Keratinocyte (primary cell): Measurements from ENCODE around the gene GYS1. TPM values are rescaled to one million over a fixed set of nuclear protein-coding genes. Genes with fewer than 3 reads are reported as not detected.

Experiments used
- DNase-seq: peaks from one replicate; pipeline ENCODE4 v3.0.0-alpha.2; 2011; ENCODE audit warnings: low read depth, missing footprints, low spot score
- FAIRE-seq: peaks from 2 replicates; lab custom pipeline; 2011; peaks lifted over from hg19 to GRCh38; lab: Jason Lieb, UNC
- H2AFZ ChIP-seq: 2 replicates; pipeline ENCODE4 v1.6.0; 2012; ENCODE audit warnings: low read length, control low read depth, inconsistent platforms; ENCODE audit not compliant: control insufficient read depth
- H3K27ac ChIP-seq: 2 replicates; pipeline ENCODE4 v1.5.1; 2011; ENCODE audit warnings: low read length; ENCODE audit not compliant: control insufficient read depth, insufficient read depth
- H3K27me3 ChIP-seq: 3 replicates; pipeline ENCODE4 v1.6.0; 2011; ENCODE audit warnings: low read length; ENCODE audit not compliant: control insufficient read depth, insufficient read depth; ENCODE audit errors: extremely low read depth
- H3K36me3 ChIP-seq, 2 experiments: 2 replicates in 1 of 2; 3 replicates in 1 of 2; pipeline ENCODE4 v1.5.1; 2011; ENCODE audit warnings: low read length in 2 of 2, mild to moderate bottlenecking in 1 of 2; ENCODE audit not compliant: control insufficient read depth in 2 of 2, insufficient read depth in 2 of 2; ENCODE audit errors: extremely low read depth in 1 of 2
- H3K4me1 ChIP-seq: 3 replicates; pipeline ENCODE4 v1.5.1; 2011; ENCODE audit warnings: low read length; ENCODE audit not compliant: control insufficient read depth, insufficient read depth; ENCODE audit errors: extremely low read depth
- H3K4me2 ChIP-seq: 3 replicates; pipeline ENCODE4 v1.6.0; 2011; ENCODE audit warnings: low read depth, low read length; ENCODE audit not compliant: control insufficient read depth, insufficient read depth; ENCODE audit errors: extremely low read depth
- H3K4me3 ChIP-seq, 3 experiments: fragments of 200-600 bp in 1 of 3; sonication (generic) in 1 of 3; 2 replicates in 2 of 3; 3 replicates in 1 of 3; pipeline ENCODE4 v1.5.1; 2011 to 2016; ENCODE audit warnings: low read length in 3 of 3, mild to moderate bottlenecking in 3 of 3, control low read depth in 2 of 3, inconsistent platforms in 1 of 3, low read depth in 1 of 3, mixed read lengths in 1 of 3, mixed run types in 1 of 3, moderate library complexity in 1 of 3; ENCODE audit not compliant: control insufficient read depth in 2 of 3, insufficient read depth in 2 of 3; ENCODE audit errors: extremely low read depth in 1 of 3
- H3K79me2 ChIP-seq: 2 replicates; pipeline ENCODE4 v1.6.0; 2012; ENCODE audit warnings: low read length; ENCODE audit not compliant: control insufficient read depth, insufficient read depth
- H3K9ac ChIP-seq: 3 replicates; pipeline ENCODE4 v1.6.0; 2011; ENCODE audit warnings: low read length; ENCODE audit not compliant: control insufficient read depth, insufficient read depth; ENCODE audit errors: extremely low read depth
- H3K9me1 ChIP-seq: 3 replicates; pipeline ENCODE4 v1.6.0; 2011; ENCODE audit warnings: low read length; ENCODE audit not compliant: control insufficient read depth, insufficient read depth; ENCODE audit errors: extremely low read depth
- H3K9me3 ChIP-seq: 2 replicates; pipeline ENCODE4 v1.5.1; 2012; ENCODE audit warnings: low read depth, low read length; ENCODE audit not compliant: control insufficient read depth
- H4K20me1 ChIP-seq: 3 replicates; pipeline ENCODE4 v1.6.0; 2011; ENCODE audit warnings: low read length; ENCODE audit not compliant: control insufficient read depth, insufficient read depth; ENCODE audit errors: extremely low read depth
- CTCF ChIP-seq, 3 experiments: IDR thresholded peaks in 1 of 3; conservative IDR thresholded peaks in 1 of 3; optimal IDR thresholded peaks in 1 of 3; 2 replicates in 2 of 3; 3 replicates in 1 of 3; pipeline versions ENCODE3 to v1.5.1; 2011; ENCODE audit warnings: low read length in 3 of 3, mild to moderate bottlenecking in 3 of 3, moderate library complexity in 2 of 3, control low read depth in 1 of 3, inconsistent platforms in 1 of 3; ENCODE audit not compliant: insufficient read depth in 2 of 3; ENCODE audit errors: extremely low read depth in 1 of 3
- EZH2 ChIP-seq: IDR thresholded peaks from one replicate; pipeline ENCODE4 v1.6.1; 2012; ENCODE audit warnings: inconsistent platforms, mild to moderate bottlenecking, low read length, moderate library complexity
- dilution Hi-C: fragments of 300-500 bp; cut with MboI; formaldehyde crosslinking; loops from one replicate; pipeline ENCODE4 v1.7.0; 2020; ENCODE audit warnings: low sequenced_read_pairs; ENCODE audit not compliant: extremely low pct_ligation_motif_present
- polyA plus RNA-seq, 5 experiments: library from polyadenylated mRNA; depleted of rRNA in 3 of 5; stranded (reverse) in 3 of 5; stranded (forward) in 1 of 5; unstranded in 1 of 5; fragments of >200 nt; gene quantifications; 1 replicate in 1 of 5; 2 replicates in 3 of 5; 3 replicates in 1 of 5; pipeline versions ENCODE4 v1.2.1 to v1.2.3, GENCODE V29; 2011 to 2012; ENCODE audit warnings: missing spikeins in 2 of 5, low read depth in 1 of 5, low replicate concordance in 1 of 5

The GYS1 gene
- polyA plus RNA-seq, 1 donor (not counting 4 experiments of a cell fraction or from before 2014, with no cell fraction given): 46.5 TPM

- Histone ChIP-seq H3K27me3 (no peaks in the 10 kb centered on the region), H3K27ac (no peak overlapping the region), H3K4me2 (no peak overlapping the region), H3K4me1 (no peaks in the 10 kb centered on the region), H4K20me1 (no peaks in the 10 kb centered on the region), H3K9me1 (no peaks in the 10 kb centered on the region), H3K79me2 (no peaks in the 10 kb centered on the region), H3K36me3 (peaks cover 26 to 38% of the 10 kb centered on the region in 2 experiments), H3K9ac (no peak overlapping the region), H2AFZ (no peak overlapping the region), H3K4me3 (no peak overlapping the region), H3K9me3 (no peaks in the 10 kb centered on the region)
- DNase-seq: no peak
- no peak for TF ChIP-seq EZH2
- TF ChIP-seq CTCF (optimal IDR thresholded peaks at IDR 0.05 in 1 of 3, IDR thresholded peaks at IDR 0.05 in 1 of 3, conservative IDR thresholded peaks at IDR 0.05 in 1 of 3; ENCODE audit: extremely low read depth in 1 of 3, insufficient read depth in 2 of 3, low read length in 3 of 3): no peak
- dilution Hi-C loops: no loop called here
- FAIRE-seq: no peak
Measured at GRCh38 chr19:49010453-49010852, 17.3 kb upstream of the GYS1 start.

GRCh38 chr19:49009828-49010227, 16.7 kb upstream of the GYS1 start:
- Histone ChIP-seq H3K36me3 (peaks cover 26 to 39% of the 10 kb centered on the region in 2 experiments), H4K20me1 (no peaks in the 10 kb centered on the region), H3K9ac (no peak overlapping the region), H3K27ac (no peak overlapping the region), H3K4me2 (no peak overlapping the region), H3K9me3 (no peaks in the 10 kb centered on the region), H3K27me3 (no peaks in the 10 kb centered on the region), H3K9me1 (no peaks in the 10 kb centered on the region), H2AFZ (no peak overlapping the region), H3K79me2 (no peaks in the 10 kb centered on the region), H3K4me3 (no peak overlapping the region), H3K4me1 (no peaks in the 10 kb centered on the region)
- dilution Hi-C loops: no loop called here
- no peak for DNase-seq
- no peak for FAIRE-seq
- no peak for TF ChIP-seq CTCF (optimal IDR thresholded peaks at IDR 0.05 in 1 of 3, IDR thresholded peaks at IDR 0.05 in 1 of 3, conservative IDR thresholded peaks at IDR 0.05 in 1 of 3; ENCODE audit: extremely low read depth in 1 of 3, insufficient read depth in 2 of 3, low read length in 3 of 3)
- TF ChIP-seq EZH2: no peak
